IMR-90 (cell line): ENCODE measurements around the gene PDE4C. TPM values are rescaled to one million over a fixed set of nuclear protein-coding genes. Genes with fewer than 3 reads are reported as not detected.
A peak's percentile ranks its signal among the peaks of the same experiment; 100 is the strongest.

Source experiments
- ATAC-seq: fragments of 200-7000 bp; cut with Tn5 transposase; 2 replicates; pipeline ENCODE4 v1.9.1; 2020; ENCODE audit warnings: low read depth, mild to moderate bottlenecking, moderate library complexity
- BruUV-seq: library from RNA; stranded (reverse); fragments of 400-500 nt; replicated peaks from 2 replicates; lab custom pipeline; 2021; lab: Mats Ljungman, UMichigan
- CTCF ChIA-PET: fragments of 300-600 bp; formaldehyde crosslinking; extraction: SDS; loops from one replicate; lab custom pipeline; 2021; ENCODE audit warnings: antibody characterized with exemption; lab: Yijun Ruan, JAX
- POLR2A ChIA-PET: fragments of 300-600 bp; sonication (Branson Sonifier 250); formaldehyde crosslinking; loops from one replicate; lab custom pipeline; 2022; ENCODE audit warnings: antibody characterized with exemption; ENCODE audit not compliant: unreplicated experiment; lab: Charles Lee
- DNase-seq: peaks from one replicate; pipeline ENCODE4 v3.0.0; 2013
- H2AFZ ChIP-seq: replicated peaks from 2 replicates; pipeline ENCODE3; 2013; ENCODE audit warnings: low read length, mild to moderate bottlenecking; ENCODE audit not compliant: poor library complexity
- H2AK5ac ChIP-seq: 2 replicates; pipeline ENCODE4 v1.6.1; 2013; ENCODE audit warnings: low read depth, low read length, inconsistent platforms
- H2AK9ac ChIP-seq: replicated peaks from 2 replicates; pipeline ENCODE3; 2013; ENCODE audit warnings: mild to moderate bottlenecking, low read depth, low read length, moderate library complexity; ENCODE audit not compliant: poor library complexity
- H2BK120ac ChIP-seq: 2 replicates; pipeline ENCODE4 v1.6.1; 2013; ENCODE audit warnings: low read depth, low read length, inconsistent platforms
- H2BK15ac ChIP-seq: 3 replicates; pipeline ENCODE4 v1.6.1; 2013; ENCODE audit warnings: low read depth, low read length, inconsistent platforms
- H2BK20ac ChIP-seq: 2 replicates; pipeline ENCODE4 v1.6.1; 2013; ENCODE audit warnings: low read depth, mild to moderate bottlenecking, inconsistent platforms, low read length, moderate library complexity
- H2BK5ac ChIP-seq: 2 replicates; pipeline ENCODE4 v1.6.1; 2013; ENCODE audit warnings: mild to moderate bottlenecking, low read depth, low read length, inconsistent platforms; ENCODE audit not compliant: poor library complexity, severe bottlenecking
- H3K14ac ChIP-seq: replicated peaks from 2 replicates; pipeline ENCODE4 v1.6.1; 2013; ENCODE audit warnings: low read depth, low read length, inconsistent platforms
- H3K18ac ChIP-seq: 2 replicates; pipeline ENCODE4 v1.6.1; 2013; ENCODE audit warnings: low read depth, low read length, control low read depth
- H3K23ac ChIP-seq: 2 replicates; pipeline ENCODE4 v1.6.1; 2013; ENCODE audit warnings: low read depth, low read length, inconsistent platforms
- H3K27ac ChIP-seq: 2 replicates; pipeline ENCODE4 v1.5.1; 2013; ENCODE audit warnings: mild to moderate bottlenecking, control low read depth, low read length; ENCODE audit not compliant: insufficient read depth
- H3K27me3 ChIP-seq: 2 replicates; pipeline ENCODE4 v1.6.1; 2013; ENCODE audit warnings: low read length; ENCODE audit not compliant: control insufficient read depth, insufficient read depth
- H3K36me3 ChIP-seq: 2 replicates; pipeline ENCODE4 v1.6.1; 2013; ENCODE audit warnings: low read length, mixed read lengths; ENCODE audit not compliant: control insufficient read depth, insufficient read depth
- H3K4ac ChIP-seq: 2 replicates; pipeline ENCODE4 v1.6.1; 2013; ENCODE audit warnings: low read depth, low read length, inconsistent platforms
- H3K4me1 ChIP-seq: 2 replicates; pipeline ENCODE4 v1.6.1; 2013; ENCODE audit warnings: low read length, mixed read lengths; ENCODE audit not compliant: control insufficient read depth, insufficient read depth
- H3K4me2 ChIP-seq: 2 replicates; pipeline ENCODE4 v1.6.1; 2013; ENCODE audit warnings: low read depth, mild to moderate bottlenecking, control low read depth, low read length, moderate library complexity
- H3K4me3 ChIP-seq: 2 replicates; pipeline ENCODE4 v1.5.1; 2013; ENCODE audit warnings: low read depth, mild to moderate bottlenecking, control low read depth, low read length, moderate library complexity; ENCODE audit not compliant: insufficient read depth
- H3K56ac ChIP-seq: 2 replicates; pipeline ENCODE4 v1.6.1; 2013; ENCODE audit warnings: low read length, inconsistent platforms; ENCODE audit not compliant: insufficient read depth; ENCODE audit errors: extremely low read depth
- H3K79me1 ChIP-seq, 2 experiments: 2 replicates each; pipeline ENCODE4 v1.6.1; 2013; ENCODE audit warnings: low read length in 2 of 2, inconsistent platforms in 1 of 2, low read depth in 1 of 2
- H3K9ac ChIP-seq: 2 replicates; pipeline ENCODE4 v1.6.1; 2013; ENCODE audit warnings: low read depth, low read length, control low read depth
- H3K9me1 ChIP-seq: 2 replicates; pipeline ENCODE4 v1.6.1; 2013; ENCODE audit warnings: low read length, inconsistent platforms; ENCODE audit not compliant: insufficient read depth
- H3K9me3 ChIP-seq: 2 replicates; pipeline ENCODE4 v1.6.1; 2013; ENCODE audit warnings: low read length; ENCODE audit not compliant: control insufficient read depth, insufficient read depth
- H4K20me1 ChIP-seq: 2 replicates; pipeline ENCODE4 v1.6.1; 2013; ENCODE audit warnings: low read length, inconsistent platforms; ENCODE audit not compliant: insufficient read depth
- H4K5ac ChIP-seq: 2 replicates; pipeline ENCODE4 v1.6.1; 2013; ENCODE audit warnings: mild to moderate bottlenecking, low read depth, low read length, control low read depth
- H4K8ac ChIP-seq, 2 experiments: 2 replicates each; pipeline ENCODE4 v1.6.1; 2013; ENCODE audit warnings: low read depth in 2 of 2, low read length in 2 of 2, control low read depth in 1 of 2, inconsistent platforms in 1 of 2
- H4K91ac ChIP-seq: 2 replicates; pipeline ENCODE4 v1.6.1; 2013; ENCODE audit warnings: low read depth, low read length, inconsistent platforms; ENCODE audit not compliant: insufficient read depth
- BHLHE40 ChIP-seq: fragments of 150-350 bp; IDR thresholded peaks from 2 replicates; pipeline ENCODE4 v1.6.1; 2016; ENCODE audit warnings: mild to moderate bottlenecking, low read depth, low read length
- CTCF ChIP-seq: conservative IDR thresholded peaks from 2 replicates; pipeline ENCODE4 v1.5.1; 2012; ENCODE audit warnings: mild to moderate bottlenecking, low read depth, low read length, improper control_type of control experiment
- MAZ ChIP-seq: IDR thresholded peaks from 2 replicates; pipeline ENCODE4 v1.6.1; 2012; ENCODE audit warnings: low read depth, mild to moderate bottlenecking, low read length, improper control_type of control experiment, moderate library complexity, borderline replicate concordance
- MXI1 ChIP-seq: IDR thresholded peaks from 2 replicates; pipeline ENCODE4 v1.6.1; 2012; ENCODE audit warnings: low read depth, mild to moderate bottlenecking, low read length, moderate library complexity, borderline replicate concordance
- NFE2L2 ChIP-seq: fragments of 150-350 bp; IDR thresholded peaks from 2 replicates; pipeline ENCODE4 v1.6.1; 2016; ENCODE audit warnings: low read depth, mild to moderate bottlenecking, low read length
- POLR2A ChIP-seq: IDR thresholded peaks from 2 replicates; pipeline ENCODE4 v1.6.1; 2012; ENCODE audit warnings: mild to moderate bottlenecking, low read depth, low read length
- RAD21 ChIP-seq: IDR thresholded peaks from 2 replicates; pipeline ENCODE4 v1.6.1; 2012; ENCODE audit warnings: low read length, improper control_type of control experiment
- RCOR1 ChIP-seq: IDR thresholded peaks from 2 replicates; pipeline ENCODE4 v1.6.1; 2012; ENCODE audit warnings: mild to moderate bottlenecking, low read length, improper control_type of control experiment; ENCODE audit not compliant: insufficient replicate concordance
- SMC3 ChIP-seq: fragments of 150-350 bp; IDR thresholded peaks from 2 replicates; pipeline ENCODE4 v1.6.1; 2016; ENCODE audit warnings: low read depth, mild to moderate bottlenecking, antibody characterized with exemption, low read length, moderate library complexity
- WGBS, 2 experiments: methylation state at CpG; one replicate each; pipeline versions ENCODE4 v1.1.5 to v1.1.7; 2013; ENCODE audit warnings: missing lambda C conversion rate in 2 of 2; ENCODE audit not compliant: insufficient read length in 1 of 2; ENCODE audit errors: extremely low coverage in 2 of 2; 5-methylcytosine and 5-hydroxymethylcytosine counted together
- dilution Hi-C: fragments of 300-500 bp; cut with HindIII; formaldehyde crosslinking; loops from one replicate; pipeline ENCODE4 v1.14.3; 2018; ENCODE audit warnings: low sequenced_read_pairs; ENCODE audit not compliant: unreplicated experiment
- in situ Hi-C: fragments of 300-500 bp; cut with MboI; formaldehyde crosslinking; loops from 3 replicates; pipeline ENCODE4 v1.14.3; 2019; ENCODE audit warnings: low sequenced_read_pairs, inconsistent platforms, mixed read lengths
- intact Hi-C: fragments of 100-400 bp; cut with micrococcal nuclease; formaldehyde crosslinking; loops from 2 replicates; pipeline ENCODE4 v1.10.0; 2022
- polyA plus RNA-seq, 3 experiments: library from polyadenylated mRNA; depleted of rRNA; stranded (reverse); fragments of >200 nt; gene quantifications; 2 replicates each; pipeline ENCODE4 v1.2.3, GENCODE V29; 2012; ENCODE audit warnings: low replicate concordance in 1 of 3
- total RNA-seq: library from RNA; depleted of rRNA; stranded (reverse); fragments of >200 nt; gene quantifications from 2 replicates; pipeline ENCODE4 v1.2.3, GENCODE V29; 2012

Gene PDE4C
- total and polyA plus RNA-seq, 2 of the 4 experiments (the other 2 are of a cell fraction) = 0.18 to 0.24 TPM

GRCh38 chr19:18208098-18208951 is 17.9 kb downstream of the PDE4C start:
- peak overlapping the region; percentile 71; the same call in 1 of the 2 replicates for H3K23ac ChIP-seq
- TF ChIP-seq MXI1 = no peak
- TF ChIP-seq SMC3 = peak; percentile 47
- no peak for TF ChIP-seq NFE2L2
- peak; percentile 11; the same call in 1 of the 2 replicates for TF ChIP-seq MAZ
- TF ChIP-seq CTCF = peak; percentile 50
- peak; percentile 73 for TF ChIP-seq POLR2A
- TF ChIP-seq RCOR1 = peak; percentile 61
- peak; percentile 47; the same call in 1 of the 2 replicates for TF ChIP-seq BHLHE40
- TF ChIP-seq RAD21 = peak; percentile 62
- POLR2A ChIA-PET = interaction anchor here (0.6 to 0.8 kb wide), 3 partner anchors 11 to 181 kb away, joined by 4 to 8 read pairs (median 8); no protein-coding TSS in a partner anchor
- H2AK9ac ChIP-seq = peak overlapping the region; percentile 3
- H3K27me3 ChIP-seq = no peaks in the 10 kb centered on the region
- peak overlapping the region; percentile 30 for H3K9ac ChIP-seq
- TSS peak; percentile 28 for BruUV-seq
- peak overlapping the region; percentile 24 for H3K4me2 ChIP-seq
- H2AFZ ChIP-seq = peak overlapping the region; percentile 87
- H2BK20ac ChIP-seq = peak overlapping the region; percentile 94
- peaks cover 1% of the 10 kb centered on the region; the same call in 1 of the 2 replicates for H4K20me1 ChIP-seq
- CTCF ChIA-PET = interaction anchor here (0.6 to 1.6 kb wide), 7 partner anchors 13 to 173 kb away, joined by 3 to 5 read pairs (median 4); partner anchors contain the start of gene LSM4
- intact Hi-C loops (loop anchor here (1.0 to 10.0 kb wide), 3 partner anchors 16 to 206 kb away; partner anchors contain the start of gene SSBP4), dilution Hi-C loops (no loop called here), in situ Hi-C loops (no loop called here)
- H3K4ac ChIP-seq = peak overlapping the region; percentile 89
- H3K4me3 ChIP-seq = no peak overlapping the region
- H3K79me1 ChIP-seq = peaks cover 1 to 27% of the 10 kb centered on the region in 2 experiments; a peak in 3 of 4 replicates
- peak overlapping the region; percentile 42 for H3K27ac ChIP-seq
- peak overlapping the region; percentile 70 for H4K91ac ChIP-seq
- peak overlapping the region; percentile 65 for H4K5ac ChIP-seq
- DNase-seq = peak; percentile 94
- H3K36me3 ChIP-seq = no peaks in the 10 kb centered on the region; the same call in 1 of the 2 replicates
- H3K18ac ChIP-seq = peak overlapping the region; percentile 22
- H2BK15ac ChIP-seq = peak overlapping the region; percentile 78; the same call in 1 of the 3 replicates
- peak; percentile 24 for ATAC-seq
- WGBS, 2 experiments = 100% methylated on average over 1 of the region's 32 CpGs; no CpG with 5 or more reads in 1 of the 2 experiments
- H2AK5ac ChIP-seq = peak overlapping the region; percentile 74
- peak overlapping the region; percentile 72 to 77; a peak in 3 of 4 replicates for H4K8ac ChIP-seq
- peak overlapping the region; percentile 83 for H2BK120ac ChIP-seq
- H3K14ac ChIP-seq = peak overlapping the region; percentile 63; the same call in 1 of the 2 replicates
- no peaks in the 10 kb centered on the region for H3K9me3 ChIP-seq
- peak overlapping the region; percentile 81 for H2BK5ac ChIP-seq
- H3K56ac ChIP-seq = 0 out of 2 replicates have a peak overlapping the region, but pooled peaks have one; percentile 11
- H3K4me1 ChIP-seq = peaks cover 10% of the 10 kb centered on the region
- H3K9me1 ChIP-seq = peaks cover 11% of the 10 kb centered on the region; the same call in 1 of the 2 replicates
